MG63 (cell line): ENCODE data around the gene HOXA13. TPM values are rescaled to one million over a fixed set of nuclear protein-coding genes. Genes with fewer than 3 reads are reported as not detected.

ENCODE experiments used
- DNase-seq: peaks from one replicate; pipeline ENCODE4 v3.0.0-alpha.2; 2020
- H3K27me3 ChIP-seq: fragments of 250-450 bp; sonication (Bioruptor Pico); 2 replicates; pipeline ENCODE4 v1.5.1; 2020; ENCODE audit warnings: mild to moderate bottlenecking, moderate library complexity
- H3K36me3 ChIP-seq: fragments of 250-450 bp; sonication (Bioruptor Pico); 2 replicates; pipeline ENCODE4 v1.5.1; 2020; ENCODE audit warnings: mild to moderate bottlenecking, moderate library complexity
- H3K4me3 ChIP-seq: fragments of 250-450 bp; sonication (Bioruptor Pico); 2 replicates; pipeline ENCODE4 v1.5.1; 2020; ENCODE audit warnings: mild to moderate bottlenecking, moderate library complexity
- H3K9me3 ChIP-seq: fragments of 250-450 bp; sonication (Bioruptor Pico); 2 replicates; pipeline ENCODE4 v1.5.1; 2020; ENCODE audit warnings: mild to moderate bottlenecking, moderate library complexity
- total RNA-seq: library from RNA; depleted of rRNA; stranded (reverse); fragments of >200 nt; shearing (Covaris generic); gene quantifications from 2 replicates; pipeline ENCODE4 v1.2.3, GENCODE V29; 2014; ENCODE audit warnings: low replicate concordance

HOXA13 gene
- total RNA-seq, 1 experiment from 2014 or later: 0.30 TPM

DNA sequence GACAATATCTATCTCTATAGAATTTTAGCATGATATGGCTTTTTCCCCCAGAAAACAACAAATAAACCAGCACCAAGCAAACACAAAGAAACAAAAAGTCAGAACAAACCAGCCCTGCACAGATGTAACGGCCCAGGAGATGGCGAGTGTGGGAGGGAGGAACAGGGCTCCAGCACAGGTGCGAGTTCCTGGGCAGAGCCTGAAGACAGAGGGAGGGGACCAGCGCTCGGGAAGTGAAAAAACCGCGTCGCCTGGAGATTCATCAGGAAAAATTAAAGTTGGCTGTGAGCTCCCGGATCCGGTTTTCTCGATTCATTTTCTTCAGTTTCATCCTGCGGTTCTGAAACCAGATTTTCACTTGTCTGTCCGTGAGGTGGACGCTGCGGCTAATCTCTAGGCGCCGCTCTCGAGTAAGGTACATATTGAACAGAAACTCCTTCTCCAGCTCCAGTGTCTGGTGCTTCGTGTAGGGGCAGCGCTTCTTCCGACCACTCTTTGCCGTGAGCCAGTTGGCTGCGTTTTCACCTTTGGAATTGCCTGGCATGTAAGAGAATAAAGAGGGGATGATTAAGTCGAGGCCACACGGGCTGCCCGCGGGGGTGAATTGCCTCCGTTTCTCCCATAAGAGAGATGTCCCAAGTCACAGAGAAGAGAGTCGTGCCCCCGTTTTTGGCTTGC, 28.1 kb downstream of the HOXA13 start:
- Histone ChIP-seq H3K4me3 (peak overlapping the region; percentile 62), H3K36me3 (peaks cover 34% of the 10 kb centered on the region), H3K27me3 (no peaks in the 10 kb centered on the region), H3K9me3 (no peaks in the 10 kb centered on the region)
- peak; percentile 39 for DNase-seq

DNA sequence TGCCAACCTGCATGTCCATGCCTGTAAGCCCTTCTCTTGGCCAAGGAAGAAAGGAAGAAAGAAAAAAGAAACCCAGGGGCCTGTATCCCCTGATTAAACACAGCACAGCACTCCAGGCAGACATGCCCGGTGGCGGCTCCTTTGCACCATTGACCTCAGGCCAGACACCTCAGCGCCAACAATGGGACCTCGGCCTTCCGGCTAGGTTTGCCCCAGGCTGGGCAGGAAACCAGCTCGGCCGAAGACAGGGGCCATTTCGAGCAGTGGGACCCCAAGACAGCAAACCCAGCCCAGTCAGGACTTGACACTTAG, 28.6 kb downstream of the HOXA13 start:
- peak overlapping the region; percentile 62 for H3K4me3 ChIP-seq

DNA sequence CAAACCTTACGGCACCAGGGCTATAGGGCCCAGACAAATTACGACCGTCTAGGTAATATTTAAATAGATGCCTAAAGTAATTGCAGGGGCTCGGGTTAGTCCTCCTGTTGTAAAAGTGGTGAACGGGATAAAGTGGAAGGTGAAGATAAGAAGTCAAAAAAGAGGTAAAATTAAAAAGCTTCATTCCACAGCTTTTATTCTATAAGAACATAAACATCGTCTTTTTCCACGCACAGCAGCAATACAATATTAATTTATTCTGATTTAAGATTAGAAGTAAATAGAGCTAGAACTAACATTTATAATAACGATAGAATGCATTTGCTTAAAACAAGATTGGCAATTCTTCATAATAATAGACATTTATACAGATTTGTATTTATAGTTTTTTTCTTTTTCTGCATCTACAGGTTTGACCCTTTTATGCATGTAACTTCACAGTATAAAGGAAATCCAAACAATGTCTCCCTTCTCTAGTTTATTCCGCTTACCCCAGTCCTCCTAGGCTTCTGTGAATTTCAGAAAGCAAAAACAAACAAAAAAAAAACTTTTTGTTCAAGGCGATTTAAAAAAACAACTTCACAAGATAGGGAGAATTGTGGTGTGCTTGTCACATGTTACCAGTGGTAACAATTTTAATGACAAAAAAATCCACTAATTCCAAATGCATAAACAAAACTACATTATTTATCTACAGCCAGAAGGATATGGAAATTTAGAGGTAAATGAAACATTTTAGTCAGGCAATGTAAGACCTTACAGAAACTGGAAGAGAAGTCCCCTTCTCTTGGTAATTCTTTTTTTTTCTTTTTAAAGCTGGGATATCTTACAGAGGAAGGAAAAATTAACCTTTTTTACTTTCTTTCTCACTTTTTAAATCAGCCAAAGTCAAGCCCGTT, 29.2 kb downstream of the HOXA13 start:
- Histone ChIP-seq H3K27me3 (no peaks in the 10 kb centered on the region), H3K4me3 (peak overlapping the region; percentile 62)

More for the DNA sequence above, 28.6 kb downstream of the HOXA13 start:
- Histone ChIP-seq H3K9me3 (no peaks in the 10 kb centered on the region), H3K27me3 (no peaks in the 10 kb centered on the region), H3K36me3 (peaks cover 31% of the 10 kb centered on the region)
- DNase-seq: peak; percentile 73

DNA sequence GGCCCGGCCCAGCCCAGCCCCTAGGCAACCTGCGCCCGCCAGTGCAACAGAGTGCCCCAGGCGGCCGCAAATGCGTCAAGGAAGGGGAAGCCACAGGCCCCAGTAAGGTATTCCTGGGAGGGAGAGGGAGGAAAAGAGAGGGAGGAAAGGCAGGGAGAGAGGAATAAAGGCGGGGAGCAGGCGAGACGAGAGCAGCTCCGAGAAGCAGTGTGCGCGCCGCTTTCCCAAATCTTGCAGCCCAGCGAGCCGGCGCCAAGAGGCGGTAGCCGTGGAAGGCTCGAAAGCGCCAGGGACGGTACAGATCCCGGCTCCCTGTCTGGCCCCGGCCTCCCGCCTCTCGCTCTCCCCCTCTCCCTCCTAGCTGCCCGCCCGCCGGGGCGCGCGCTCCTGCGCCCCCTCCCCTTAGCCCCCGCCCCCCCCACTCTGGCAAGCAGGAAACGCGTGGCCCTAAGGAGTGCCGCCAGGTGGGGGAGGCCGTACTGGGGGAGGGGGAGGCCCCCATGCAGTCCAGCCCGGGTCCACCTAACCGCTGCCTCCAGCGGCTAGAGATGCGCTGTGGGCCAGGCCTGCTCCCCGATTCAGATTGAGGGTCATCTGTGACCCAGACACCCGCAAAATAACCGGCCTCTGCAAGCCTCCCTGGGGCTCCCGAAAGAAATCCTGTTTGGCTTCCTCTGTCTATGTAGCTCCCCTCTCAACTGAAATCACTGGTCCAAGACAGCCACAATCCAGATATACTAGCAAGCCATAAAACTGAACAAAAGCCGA, 30.0 kb downstream of the HOXA13 start:
- H3K27me3 ChIP-seq: no peaks in the 10 kb centered on the region

More for the DNA sequence above, 29.2 kb downstream of the HOXA13 start:
- Histone ChIP-seq H3K36me3 (peaks cover 31% of the 10 kb centered on the region), H3K9me3 (no peaks in the 10 kb centered on the region)
- no peak for DNase-seq

DNA sequence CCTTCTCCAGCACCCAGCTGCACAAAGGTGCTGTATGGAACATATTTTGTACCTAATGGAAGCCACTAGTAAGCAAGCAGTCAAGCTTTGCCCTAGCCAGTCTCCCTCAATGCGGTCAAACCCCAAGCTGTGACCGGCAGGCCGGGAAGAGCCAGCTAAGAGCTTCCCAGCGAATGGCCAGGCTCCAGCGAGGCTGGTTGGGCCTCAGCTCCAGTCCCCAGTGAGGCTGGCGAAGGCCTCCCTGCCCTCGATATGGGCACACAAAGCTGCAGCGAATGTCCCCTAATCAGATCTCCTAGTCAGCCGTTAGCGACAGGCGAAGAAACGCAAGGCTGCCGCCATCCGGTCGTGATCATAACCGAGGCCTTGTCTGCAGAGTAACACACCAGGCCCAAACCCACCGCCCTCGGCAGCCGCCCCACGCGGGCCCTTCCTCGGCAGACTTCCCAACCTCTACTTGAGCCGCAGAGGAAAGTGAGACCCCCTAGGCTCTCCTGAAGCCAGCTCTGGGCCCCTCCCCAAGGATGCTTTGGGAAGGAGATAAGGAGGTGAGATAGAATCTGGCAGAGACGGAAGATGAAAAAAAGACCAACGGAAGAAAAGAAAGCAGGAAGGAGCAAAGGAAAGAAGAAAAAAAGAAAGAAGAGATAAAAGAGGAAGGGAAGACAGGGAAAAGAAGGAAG, 31.5 kb downstream of the HOXA13 start:
- peak; percentile 71 for DNase-seq
- H3K36me3 ChIP-seq: peaks cover 50% of the 10 kb centered on the region
- no peaks in the 10 kb centered on the region for H3K27me3 ChIP-seq
- peak overlapping the region; percentile 62 for H3K4me3 ChIP-seq
- H3K9me3 ChIP-seq: no peaks in the 10 kb centered on the region

More for the DNA sequence above, 30.0 kb downstream of the HOXA13 start:
- H3K9me3 ChIP-seq: no peaks in the 10 kb centered on the region
- peaks cover 35% of the 10 kb centered on the region for H3K36me3 ChIP-seq
- H3K4me3 ChIP-seq: peak overlapping the region; percentile 62
- peak; percentile 69 for DNase-seq

DNA sequence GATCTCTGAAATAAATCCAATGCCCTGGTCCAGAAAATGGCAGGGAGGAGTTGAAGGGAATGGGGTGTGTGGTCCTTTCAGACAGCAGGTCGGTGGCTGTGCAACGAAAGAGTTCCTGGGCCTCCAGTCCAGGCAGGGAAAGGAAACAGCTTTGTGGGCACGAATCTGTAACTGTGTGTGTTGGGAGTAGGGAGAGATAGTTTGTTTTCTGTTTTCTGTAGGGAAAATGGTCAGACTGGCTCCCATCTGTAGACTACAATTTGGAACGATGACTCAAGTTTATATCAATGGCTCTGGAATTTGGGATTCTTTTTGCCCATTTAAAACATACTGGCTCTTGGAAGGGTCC, 32.0 kb downstream of the HOXA13 start:
- peak overlapping the region; percentile 62 for H3K4me3 ChIP-seq
- H3K9me3 ChIP-seq: no peaks in the 10 kb centered on the region
- peak; percentile 53 for DNase-seq
- peaks cover 55% of the 10 kb centered on the region for H3K36me3 ChIP-seq
- no peaks in the 10 kb centered on the region for H3K27me3 ChIP-seq

DNA sequence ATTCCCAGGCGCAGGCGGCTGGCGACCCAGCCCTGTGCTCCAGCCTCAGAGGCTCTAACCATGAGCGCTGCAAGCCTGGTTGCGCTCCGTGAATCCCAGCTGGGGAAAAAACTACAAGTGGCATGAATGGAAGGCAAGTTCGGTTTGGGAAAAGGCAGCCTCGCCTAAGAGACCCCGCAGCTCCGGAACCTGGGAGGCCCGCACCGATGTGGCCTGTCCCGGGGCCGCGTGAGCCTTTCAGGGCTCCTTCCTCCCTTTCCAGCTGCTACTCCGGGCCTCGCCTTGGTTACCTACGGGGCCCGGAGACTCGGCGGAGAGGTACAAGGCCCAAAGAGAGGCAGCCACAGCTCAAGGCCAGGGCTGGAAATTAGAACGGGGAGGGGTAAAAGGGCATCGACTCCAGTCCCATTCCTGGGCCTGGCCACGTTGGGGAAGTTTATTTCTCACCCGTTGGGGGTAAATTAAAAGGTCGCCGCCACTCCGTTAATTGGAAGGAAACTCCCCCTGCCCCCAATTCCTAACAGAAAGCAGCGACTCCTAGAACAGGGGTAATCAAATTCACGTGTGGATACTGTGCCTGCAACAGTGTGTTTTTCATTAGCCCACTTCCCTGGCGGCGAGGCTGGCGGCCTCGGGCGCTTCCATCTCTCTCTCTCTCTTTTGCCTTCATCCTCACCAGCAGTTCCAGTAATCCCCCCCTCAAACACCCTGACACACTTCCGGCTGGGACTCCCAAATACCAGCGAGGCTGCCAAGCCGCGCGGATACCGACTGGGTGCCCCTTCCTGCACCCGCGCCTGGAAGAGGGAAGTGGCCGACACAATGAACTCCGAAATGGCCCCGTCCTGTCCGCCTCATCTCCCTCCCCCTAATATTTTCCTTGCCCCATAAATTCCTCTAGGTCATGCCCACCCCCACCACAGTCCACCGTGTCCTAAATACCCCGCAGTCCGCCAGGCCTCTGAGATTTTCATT, 33.1 kb downstream of the HOXA13 start:
- peak; percentile 94 for DNase-seq

DNA sequence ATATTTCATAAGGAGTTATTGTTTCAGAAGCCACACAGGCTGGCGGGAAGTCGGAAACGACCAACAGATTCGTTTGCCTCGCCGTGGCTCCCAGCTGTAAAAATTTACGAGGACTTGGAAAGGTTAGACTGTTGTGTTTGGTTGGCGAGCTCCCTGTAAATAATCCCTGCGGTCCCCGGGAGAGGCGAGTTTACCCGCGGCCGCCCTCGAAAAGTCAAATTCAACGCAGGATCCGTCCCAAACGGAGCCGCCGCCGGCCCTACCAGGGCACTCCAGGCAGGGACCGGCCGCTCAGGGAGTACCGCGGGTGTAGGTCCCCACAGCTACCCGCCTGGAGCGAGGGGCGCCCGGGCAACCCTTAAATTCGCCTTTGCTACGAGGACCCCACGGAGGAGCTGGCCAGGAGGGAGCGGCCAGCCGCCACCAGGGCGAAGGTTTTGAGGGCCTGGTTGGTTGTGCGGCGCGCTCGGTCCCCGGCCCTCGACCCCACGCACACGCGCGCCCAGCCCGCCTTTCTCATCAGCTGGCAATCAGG, 33.8 kb downstream of the HOXA13 start:
- Histone ChIP-seq H3K4me3 (peak overlapping the region; percentile 62), H3K27me3 (no peaks in the 10 kb centered on the region), H3K9me3 (no peaks in the 10 kb centered on the region), H3K36me3 (peaks cover 56% of the 10 kb centered on the region)
- peak; percentile 43 for DNase-seq

More for the DNA sequence above, 33.1 kb downstream of the HOXA13 start:
- H3K4me3 ChIP-seq: peak overlapping the region; percentile 62
- no peaks in the 10 kb centered on the region for H3K27me3 ChIP-seq
- no peaks in the 10 kb centered on the region for H3K9me3 ChIP-seq
- peaks cover 62% of the 10 kb centered on the region for H3K36me3 ChIP-seq

DNA sequence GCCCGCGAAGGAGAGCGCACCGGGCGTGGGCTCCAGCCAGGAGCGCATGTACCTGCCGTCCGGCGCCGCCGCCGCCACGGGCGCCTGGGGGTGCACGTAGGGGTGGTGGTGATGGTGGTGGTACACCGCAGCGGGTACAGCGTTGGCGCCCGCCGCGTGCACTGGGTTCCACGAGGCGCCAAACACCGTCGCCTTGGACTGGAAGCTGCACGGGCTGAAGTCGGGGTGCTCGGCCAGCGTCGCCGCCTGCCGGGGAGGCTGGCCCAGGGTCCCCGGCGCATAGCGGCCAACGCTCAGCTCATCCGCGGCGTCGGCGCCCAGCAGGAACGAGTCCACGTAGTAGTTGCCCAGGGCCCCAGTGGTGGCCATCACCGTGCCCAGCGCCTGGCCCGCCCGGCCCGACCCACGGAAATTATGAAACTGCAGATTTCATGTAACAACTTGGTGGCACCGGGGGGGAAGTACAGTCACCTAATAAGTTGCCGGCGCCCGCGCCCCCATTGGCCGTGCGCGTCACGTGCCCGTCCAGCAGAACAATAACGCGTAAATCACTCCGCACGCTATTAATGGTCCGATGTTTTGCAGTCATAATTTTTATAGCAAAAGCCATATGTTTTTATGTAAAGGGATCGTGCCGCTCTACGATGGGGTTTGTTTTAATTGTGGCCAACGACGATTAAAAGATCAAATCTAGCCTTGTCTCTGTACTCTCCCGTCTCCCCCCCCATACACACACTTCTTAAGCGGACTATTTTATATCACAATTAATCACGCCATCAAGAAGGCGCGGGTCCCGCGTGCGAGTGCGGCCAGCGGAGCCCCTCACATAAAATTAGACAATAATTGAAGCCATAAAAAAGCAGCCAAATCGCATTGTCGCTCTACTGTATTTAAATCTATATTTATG, 34.5 kb downstream of the HOXA13 start, which contains the start of gene HOXA9:
Gene HOXA9 (minus strand): TSS at position 449 of the 907 bp plus-strand sequence. CDS start 80 bp downstream, at position 369.
- Histone ChIP-seq H3K4me3 (peak within 1 kb of the TSS; percentile 62), H3K36me3 (peaks cover 51% of the 10 kb centered on the region), H3K9me3 (no peaks in the 10 kb centered on the region), H3K27me3 (no peaks in the 10 kb centered on the region)
- DNase-seq: peak; percentile 95

DNA sequence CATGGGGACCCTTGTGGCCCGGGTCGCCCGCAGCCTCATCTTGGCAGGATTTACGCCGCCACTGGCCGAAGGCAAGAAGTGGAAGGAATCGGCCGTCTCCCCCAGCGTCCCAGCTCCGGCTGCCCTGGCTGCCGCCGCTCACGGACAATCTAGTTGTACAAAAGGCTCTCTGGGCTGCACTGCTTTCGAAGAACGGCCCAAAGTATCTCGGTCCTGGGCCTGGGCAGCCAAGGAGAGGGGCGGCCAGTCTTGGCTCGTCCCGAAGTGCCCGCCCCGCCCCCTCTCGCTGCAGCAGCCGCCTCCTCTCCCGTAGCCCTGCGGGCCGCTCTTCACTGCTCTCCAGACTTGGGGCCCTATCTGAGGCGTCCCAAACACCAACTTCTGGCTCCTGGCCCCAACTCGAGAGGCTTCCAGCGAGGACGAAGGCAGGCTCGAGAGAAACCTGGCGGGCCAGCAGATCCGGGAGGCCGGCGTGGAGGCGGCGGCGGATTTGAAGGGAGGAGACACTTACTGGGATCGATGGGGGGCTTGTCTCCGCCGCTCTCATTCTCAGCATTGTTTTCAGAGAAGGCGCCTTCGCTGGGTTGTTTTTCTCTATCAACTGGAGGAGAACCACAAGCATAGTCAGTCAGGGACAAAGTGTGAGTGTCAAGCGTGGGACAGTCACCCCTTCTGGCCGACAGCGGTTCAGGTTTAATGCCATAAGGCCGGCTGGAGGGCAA, 35.4 kb downstream of the HOXA13 start:
- peak; percentile 56 for DNase-seq
- peak overlapping the region; percentile 62 for H3K4me3 ChIP-seq
- peaks cover 50% of the 10 kb centered on the region for H3K36me3 ChIP-seq
- no peaks in the 10 kb centered on the region for H3K27me3 ChIP-seq
- no peaks in the 10 kb centered on the region for H3K9me3 ChIP-seq

DNA sequence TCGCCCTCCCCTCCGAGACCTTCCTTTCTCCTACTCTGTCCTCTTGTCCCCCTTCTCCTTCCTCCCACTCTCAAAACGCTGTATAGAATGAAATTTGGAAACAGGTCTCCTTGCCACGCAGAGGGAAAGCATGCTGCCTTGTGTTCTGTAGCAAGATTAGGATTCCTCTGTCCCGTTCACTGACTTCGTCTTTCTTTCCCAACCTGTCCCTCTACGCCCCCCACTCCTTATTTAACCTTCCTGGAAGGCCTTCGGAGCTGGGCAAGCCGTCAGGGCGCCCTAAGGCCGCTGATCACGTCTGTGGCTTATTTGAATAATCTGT, 35.9 kb downstream of the HOXA13 start:
- H3K27me3 ChIP-seq: no peaks in the 10 kb centered on the region

DNA sequence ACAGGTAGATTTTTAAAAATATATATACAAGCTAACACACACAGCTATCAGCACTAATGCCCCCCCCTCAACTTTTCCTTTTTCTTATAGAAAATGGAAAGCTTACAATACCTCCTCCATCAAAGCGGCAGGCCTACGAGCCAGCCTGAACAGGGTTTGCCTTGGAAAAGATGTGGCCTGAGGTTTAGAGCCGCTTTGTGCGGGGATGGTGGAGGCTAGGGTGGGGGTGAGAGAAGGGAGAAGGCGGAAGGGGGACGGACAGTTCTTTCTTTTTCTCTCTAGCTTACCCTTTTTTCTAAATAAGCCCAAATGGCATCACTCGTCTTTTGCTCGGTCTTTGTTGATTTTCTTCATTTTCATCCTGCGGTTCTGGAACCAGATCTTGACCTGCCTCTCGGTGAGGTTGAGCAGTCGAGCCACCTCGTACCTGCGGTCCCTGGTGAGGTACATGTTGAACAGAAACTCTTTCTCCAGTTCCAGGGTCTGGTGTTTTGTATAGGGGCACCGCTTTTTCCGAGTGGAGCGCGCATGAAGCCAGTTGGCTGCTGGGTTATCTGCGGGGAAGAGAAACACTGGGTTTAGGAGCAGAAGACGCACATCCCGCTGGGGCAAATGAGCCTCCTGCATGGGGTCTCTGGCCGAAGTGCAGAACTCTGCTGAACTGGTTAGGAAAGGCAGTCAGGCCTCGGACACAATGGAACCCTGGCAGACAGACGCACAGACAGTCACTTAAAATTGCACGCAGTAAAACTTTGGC, 36.4 kb downstream of the HOXA13 start:
- Histone ChIP-seq H3K27me3 (no peaks in the 10 kb centered on the region), H3K4me3 (peak overlapping the region; percentile 62), H3K36me3 (peaks cover 44% of the 10 kb centered on the region), H3K9me3 (no peaks in the 10 kb centered on the region)
- DNase-seq: no peak

More for the DNA sequence above, 35.9 kb downstream of the HOXA13 start:
- H3K4me3 ChIP-seq: peak overlapping the region; percentile 62
- no peak for DNase-seq
- H3K36me3 ChIP-seq: peaks cover 48% of the 10 kb centered on the region
- H3K9me3 ChIP-seq: no peaks in the 10 kb centered on the region

DNA sequence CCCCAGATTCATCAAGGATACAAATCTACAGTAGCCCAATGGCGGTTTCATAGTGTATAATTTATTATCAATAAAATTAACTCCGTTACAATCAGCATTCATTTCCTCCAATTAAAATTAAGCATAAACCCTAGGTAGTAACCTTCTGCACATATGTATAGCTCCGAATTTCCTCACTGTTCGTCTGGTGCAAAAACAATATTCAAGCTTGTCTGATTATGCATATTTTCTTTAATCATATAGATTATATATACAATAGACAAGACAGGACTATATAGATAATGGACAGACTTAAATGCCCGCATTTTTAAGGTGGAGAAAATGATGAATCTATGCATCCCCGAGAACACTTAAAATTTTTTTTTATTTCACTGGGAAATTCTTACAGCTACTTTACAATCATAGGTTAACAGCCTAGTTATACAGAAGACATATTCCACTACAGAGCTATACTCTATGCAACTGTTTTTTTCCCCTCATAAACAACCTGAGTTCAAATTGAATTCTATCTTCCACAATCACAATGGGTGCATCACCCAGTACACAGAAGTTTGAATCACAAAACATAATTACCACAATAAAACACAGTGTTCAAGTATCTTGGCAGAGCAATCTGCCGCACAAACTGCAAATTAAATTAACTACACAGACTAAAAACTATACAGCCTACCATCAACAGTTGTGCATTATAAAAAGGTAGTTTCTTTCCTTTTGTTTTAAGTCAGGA, 37.2 kb downstream of the HOXA13 start:
- no peaks in the 10 kb centered on the region for H3K9me3 ChIP-seq
- peak overlapping the region; percentile 62 for H3K4me3 ChIP-seq
- H3K36me3 ChIP-seq: peaks cover 43% of the 10 kb centered on the region
- no peaks in the 10 kb centered on the region for H3K27me3 ChIP-seq
- no peak for DNase-seq
